Central memory CD4-positive, alpha-beta T cell (primary cell): ENCODE results near the gene TRPV6.

ENCODE experiments used
- DNase-seq: peaks from one replicate; pipeline ENCODE4 v3.0.0; 2022

The TRPV6 gene

GRCh38 chr7:142906643-142907042, 21.1 kb upstream of the TRPV6 start:
- DNase-seq = no peak

GRCh38 chr7:142905759-142906158, 20.2 kb upstream of the TRPV6 start:
- no peak for DNase-seq

- DNase-seq = no peak
Measured at GRCh38 chr7:142904128-142904527, 18.6 kb upstream of the TRPV6 start.

GRCh38 chr7:142901426-142902259, 16.1 kb upstream of the TRPV6 start:
- no peak for DNase-seq

- DNase-seq = no peak
Measured at GRCh38 chr7:142899661-142900060, 14.1 kb upstream of the TRPV6 start.

GRCh38 chr7:142898377-142899170, 13.0 kb upstream of the TRPV6 start:
- DNase-seq = no peak

- DNase-seq = no peak
Measured at GRCh38 chr7:142897691-142898090, 12.1 kb upstream of the TRPV6 start.

GRCh38 chr7:142896741-142897379, 11.3 kb upstream of the TRPV6 start:
- no peak for DNase-seq

- DNase-seq = no peak
Measured at GRCh38 chr7:142896151-142896550, 10.6 kb upstream of the TRPV6 start.

- DNase-seq = no peak
Measured at GRCh38 chr7:142894985-142895593, 9.5 kb upstream of the TRPV6 start.

- DNase-seq = no peak
Measured at GRCh38 chr7:142894112-142894984, 8.8 kb upstream of the TRPV6 start.

GRCh38 chr7:142892951-142893350, 7.4 kb upstream of the TRPV6 start:
- DNase-seq = no peak

GRCh38 chr7:142891490-142892082, 6.0 kb upstream of the TRPV6 start:
- DNase-seq = no peak

GRCh38 chr7:142890874-142891485, 5.4 kb upstream of the TRPV6 start:
- DNase-seq = no peak

GRCh38 chr7:142889816-142890215, 4.3 kb upstream of the TRPV6 start:
- DNase-seq = no peak

- no peak for DNase-seq
Measured at GRCh38 chr7:142887282-142888015, 1.9 kb upstream of the TRPV6 start.

GRCh38 chr7:142886866-142887265, 1.3 kb upstream of the TRPV6 start:
- no peak for DNase-seq

- no peak for DNase-seq
Measured at GRCh38 chr7:142884286-142884640, 1.3 kb downstream of the TRPV6 start.

GRCh38 chr7:142883571-142884285, 1.8 kb downstream of the TRPV6 start:
- DNase-seq = no peak

- no peak for DNase-seq
Measured at GRCh38 chr7:142883145-142883544, 2.4 kb downstream of the TRPV6 start.
